Amygdala (tissue), 56 donors: Measurements from ENCODE around the gene CEACAM4.
"Not testable (repeated sequence)": the region's sequence is repeated elsewhere in the genome, so short reads cannot be mapped to it uniquely, and the experiment has no call there.

Experiments used
- DNase-seq, 56 donors: peaks; one replicate each; lab custom pipeline; 2025; lab: John Stamatoyannopoulos, UW

CEACAM4 gene

GRCh38 chr19:41587101-41587837 is 39.6 kb downstream of the CEACAM4 start:
- DNase-seq = no peak

GRCh38 chr19:41586064-41586463 is 40.8 kb downstream of the CEACAM4 start:
- no peak for DNase-seq

- DNase-seq = no peak
Observed at GRCh38 chr19:41584931-41585330, 41.9 kb downstream of the CEACAM4 start.

- no peak for DNase-seq
Observed at GRCh38 chr19:41584260-41584810, 42.5 kb downstream of the CEACAM4 start.

GRCh38 chr19:41582577-41583182 is 44.2 kb downstream of the CEACAM4 start:
- DNase-seq = not testable (repeated sequence)

GRCh38 chr19:41581068-41581467 is 45.8 kb downstream of the CEACAM4 start:
- not testable (repeated sequence) for DNase-seq

- no peak for DNase-seq
Observed at GRCh38 chr19:41578886-41579285, 48.0 kb downstream of the CEACAM4 start.

GRCh38 chr19:41577833-41578232 is 49.0 kb downstream of the CEACAM4 start:
- no peak for DNase-seq

GRCh38 chr19:41577144-41577830 is 49.6 kb downstream of the CEACAM4 start:
- no peak for DNase-seq

GRCh38 chr19:41575998-41576397 is 50.9 kb downstream of the CEACAM4 start, which contains the start of gene CEACAM21:
Gene CEACAM21 (plus strand): TSS chr19:41576166. CDS start chr19:41576275, 109 bp downstream.
- peak in 16 of 56 donors; percentile 4 to 66 (median 24) for DNase-seq

- DNase-seq = peak in 30 of 56 donors; percentile 3 to 77 (median 27)
Observed at GRCh38 chr19:41570639-41571112, 56.2 kb downstream of the CEACAM4 start.

- no peak for DNase-seq
Observed at GRCh38 chr19:41570179-41570578, 56.7 kb downstream of the CEACAM4 start.

- DNase-seq = no peak
Observed at GRCh38 chr19:41569481-41570150, 57.3 kb downstream of the CEACAM4 start.
